GM21723 (cell line): Measurements from ENCODE around the gene DCK.
A peak's percentile ranks its signal among the peaks of the same experiment; 100 is the strongest.
"Not testable (repeated sequence)": the region's sequence is repeated elsewhere in the genome, so short reads cannot be mapped to it uniquely, and the experiment has no call there.

Source experiments
- ATAC-seq: cut with Tn5 transposase; IDR thresholded peaks from one replicate; pipeline ENCODE4 v1.9.1; 2021; ENCODE audit warnings: mild to moderate bottlenecking, moderate library complexity; ENCODE audit not compliant: unreplicated experiment

The DCK gene

GRCh38 chr4:70999639-71000038, 6.2 kb downstream of the DCK start:
- ATAC-seq, result not testable (repeated sequence)

- not testable (repeated sequence) for ATAC-seq
These were observed 7.9 kb downstream of the DCK start for GRCh38 chr4:71001363-71001762.

GRCh38 chr4:71004281-71004851, 10.9 kb downstream of the DCK start:
- no peak for ATAC-seq

GRCh38 chr4:71005025-71005424, 11.6 kb downstream of the DCK start:
- ATAC-seq, result not testable (repeated sequence)

GRCh38 chr4:71006203-71006907, 12.9 kb downstream of the DCK start:
- peak; percentile 86 for ATAC-seq

GRCh38 chr4:71008196-71008595, 14.7 kb downstream of the DCK start:
- ATAC-seq, result no peak

GRCh38 chr4:71009086-71009485, 15.6 kb downstream of the DCK start:
- ATAC-seq, result no peak

GRCh38 chr4:71009890-71010588, 16.6 kb downstream of the DCK start:
- ATAC-seq, result peak; percentile 54

GRCh38 chr4:71011451-71011850, 18.0 kb downstream of the DCK start:
- no peak for ATAC-seq

GRCh38 chr4:71017391-71017790, 23.9 kb downstream of the DCK start:
- not testable (repeated sequence) for ATAC-seq

GRCh38 chr4:71020611-71021010, 27.2 kb downstream of the DCK start:
- ATAC-seq, result no peak

- ATAC-seq, result no peak
These were observed 32.2 kb downstream of the DCK start for GRCh38 chr4:71025654-71026053.

- no peak for ATAC-seq
These were observed 32.6 kb downstream of the DCK start for GRCh38 chr4:71026086-71026485.

- no peak for ATAC-seq
These were observed 34.2 kb downstream of the DCK start for GRCh38 chr4:71027611-71028010.

GRCh38 chr4:71029504-71029903, 36.1 kb downstream of the DCK start:
- no peak for ATAC-seq

GRCh38 chr4:71032106-71032505, 38.7 kb downstream of the DCK start:
- not testable (repeated sequence) for ATAC-seq

- ATAC-seq, result no peak
These were observed 51.8 kb downstream of the DCK start for GRCh38 chr4:71045256-71045655.

GRCh38 chr4:71049395-71049794, 55.9 kb downstream of the DCK start:
- ATAC-seq, result no peak

GRCh38 chr4:71050809-71051208, 57.4 kb downstream of the DCK start:
- ATAC-seq, result no peak

- no peak for ATAC-seq
These were observed 58.6 kb downstream of the DCK start for GRCh38 chr4:71052034-71052433.

GRCh38 chr4:71052716-71053115, 59.3 kb downstream of the DCK start:
- no peak for ATAC-seq

GRCh38 chr4:71053613-71054012, 60.2 kb downstream of the DCK start:
- ATAC-seq, result not testable (repeated sequence)
